Measurements from ENCODE around the gene MAD2L2.

Gene MAD2L2

GRCh38 chr1:11704691-11705475, 23.9 kb upstream of the MAD2L2 start:
- no peak for DNase-seq

GRCh38 chr1:11704194-11704529, 23.2 kb upstream of the MAD2L2 start:
- no peak for DNase-seq

- no peak for DNase-seq
These were observed 22.6 kb upstream of the MAD2L2 start for GRCh38 chr1:11703357-11704193.

- DNase-seq = no peak
These were observed 21.2 kb upstream of the MAD2L2 start for GRCh38 chr1:11701981-11702803.

- DNase-seq = no peak
These were observed 20.6 kb upstream of the MAD2L2 start for GRCh38 chr1:11701551-11701961.

GRCh38 chr1:11700601-11701467, 19.9 kb upstream of the MAD2L2 start:
- DNase-seq = no peak

- no peak for DNase-seq
These were observed 16.9 kb upstream of the MAD2L2 start for GRCh38 chr1:11697893-11698210.

GRCh38 chr1:11697188-11697892, 16.4 kb upstream of the MAD2L2 start:
- no peak for DNase-seq

GRCh38 chr1:11695861-11696260, 14.9 kb upstream of the MAD2L2 start:
- DNase-seq = no peak

GRCh38 chr1:11693917-11694316, 13.0 kb upstream of the MAD2L2 start:
- no peak for DNase-seq

- peak; percentile 41 for DNase-seq
These were observed 12.2 kb upstream of the MAD2L2 start for GRCh38 chr1:11693024-11693590.

GRCh38 chr1:11691928-11692711, 11.2 kb upstream of the MAD2L2 start:
- no peak for DNase-seq

- no peak for DNase-seq
These were observed 10.5 kb upstream of the MAD2L2 start, which contains the start of gene DRAXIN for GRCh38 chr1:11691302-11691914. TSS of gene DRAXIN (plus strand) at chr1:11691710. CDS start at chr1:11706259, 14,549 bp downstream.

GRCh38 chr1:11690397-11691301, 9.7 kb upstream of the MAD2L2 start:
- no peak for DNase-seq

- DNase-seq = no peak
These were observed 7.6 kb upstream of the MAD2L2 start for GRCh38 chr1:11688506-11688905.

- no peak for DNase-seq
These were observed 4.3 kb upstream of the MAD2L2 start for GRCh38 chr1:11685210-11685752.

- DNase-seq = no peak
These were observed 3.1 kb upstream of the MAD2L2 start for GRCh38 chr1:11684070-11684469.

GRCh38 chr1:11682799-11683198, 1.9 kb upstream of the MAD2L2 start:
- no peak for DNase-seq

All from CD4-positive, alpha-beta T cell treated with Interferon gamma for 1 hour (primary cell).